ENCODE measurements around the gene MNX1.

Gene MNX1

DNA sequence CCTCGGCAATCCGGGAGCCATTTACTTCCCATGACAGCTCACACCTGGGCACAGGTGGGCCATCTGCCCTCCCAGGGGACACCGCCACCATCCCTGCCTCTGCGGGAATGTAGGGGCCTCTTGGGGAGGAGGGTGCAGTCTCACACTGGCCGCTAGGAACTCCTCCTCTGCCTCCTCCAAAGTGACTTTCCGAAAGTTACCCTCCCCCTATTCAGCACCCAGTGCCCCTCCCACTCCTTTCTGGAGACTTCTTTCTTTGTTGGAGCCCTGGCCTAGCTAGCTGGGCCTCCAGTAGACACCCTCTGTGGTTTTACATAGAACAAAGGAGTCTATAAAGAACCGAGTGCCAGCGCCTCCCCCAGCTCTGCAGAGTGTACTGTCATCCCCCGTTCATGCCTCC lies 45.8 kb upstream of the MNX1 start:
- no peaks in the 10 kb centered on the region for H3K36me3 ChIP-seq
- H3K4me1 ChIP-seq, result no peaks in the 10 kb centered on the region
- H3K27me3 ChIP-seq, result peaks cover 66% of the 10 kb centered on the region
- no peak overlapping the region for H3K4me3 ChIP-seq (ENCODE audit: low read depth, low read length)
- DNase-seq, result no peak
- TF ChIP-seq, protein P1, sequence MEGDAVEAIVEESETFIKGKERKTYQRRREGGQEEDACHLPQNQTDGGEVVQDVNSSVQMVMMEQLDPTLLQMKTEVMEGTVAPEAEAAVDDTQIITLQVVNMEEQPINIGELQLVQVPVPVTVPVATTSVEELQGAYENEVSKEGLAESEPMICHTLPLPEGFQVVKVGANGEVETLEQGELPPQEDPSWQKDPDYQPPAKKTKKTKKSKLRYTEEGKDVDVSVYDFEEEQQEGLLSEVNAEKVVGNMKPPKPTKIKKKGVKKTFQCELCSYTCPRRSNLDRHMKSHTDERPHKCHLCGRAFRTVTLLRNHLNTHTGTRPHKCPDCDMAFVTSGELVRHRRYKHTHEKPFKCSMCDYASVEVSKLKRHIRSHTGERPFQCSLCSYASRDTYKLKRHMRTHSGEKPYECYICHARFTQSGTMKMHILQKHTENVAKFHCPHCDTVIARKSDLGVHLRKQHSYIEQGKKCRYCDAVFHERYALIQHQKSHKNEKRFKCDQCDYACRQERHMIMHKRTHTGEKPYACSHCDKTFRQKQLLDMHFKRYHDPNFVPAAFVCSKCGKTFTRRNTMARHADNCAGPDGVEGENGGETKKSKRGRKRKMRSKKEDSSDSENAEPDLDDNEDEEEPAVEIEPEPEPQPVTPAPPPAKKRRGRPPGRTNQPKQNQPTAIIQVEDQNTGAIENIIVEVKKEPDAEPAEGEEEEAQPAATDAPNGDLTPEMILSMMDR (IDR thresholded peaks at IDR 0.05; ENCODE audit: low read depth, low read length), result no peak
- H3K9me3 ChIP-seq, result no peaks in the 10 kb centered on the region

DNA sequence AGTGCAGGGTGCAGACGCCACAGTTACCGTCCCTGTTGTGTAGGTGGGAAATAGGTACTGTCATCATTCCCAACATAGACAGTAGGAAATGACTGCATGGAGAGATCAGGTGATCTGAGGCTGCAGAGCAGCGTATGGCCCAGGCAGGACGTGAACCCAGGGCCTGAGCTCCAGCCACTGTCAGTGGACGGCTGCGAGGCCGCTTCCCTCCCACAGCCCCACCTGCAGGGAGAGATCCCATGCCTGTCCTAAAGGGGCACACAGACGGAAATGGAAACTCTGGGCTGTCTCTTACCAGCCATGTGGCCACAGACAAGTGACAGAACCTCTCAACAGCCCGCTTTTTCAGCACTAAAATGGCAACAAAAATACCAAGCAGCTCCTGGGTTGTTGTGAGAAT lies 44.5 kb upstream of the MNX1 start:
- peaks cover 64% of the 10 kb centered on the region for H3K27me3 ChIP-seq
- no peaks in the 10 kb centered on the region for H3K36me3 ChIP-seq
- no peak overlapping the region for H3K4me3 ChIP-seq (ENCODE audit: low read depth, low read length)
- H3K9me3 ChIP-seq, result no peaks in the 10 kb centered on the region
- TF ChIP-seq, protein P1 (IDR thresholded peaks at IDR 0.05; ENCODE audit: low read depth, low read length), result no peak
- no peaks in the 10 kb centered on the region for H3K4me1 ChIP-seq
- DNase-seq, result no peak

DNA sequence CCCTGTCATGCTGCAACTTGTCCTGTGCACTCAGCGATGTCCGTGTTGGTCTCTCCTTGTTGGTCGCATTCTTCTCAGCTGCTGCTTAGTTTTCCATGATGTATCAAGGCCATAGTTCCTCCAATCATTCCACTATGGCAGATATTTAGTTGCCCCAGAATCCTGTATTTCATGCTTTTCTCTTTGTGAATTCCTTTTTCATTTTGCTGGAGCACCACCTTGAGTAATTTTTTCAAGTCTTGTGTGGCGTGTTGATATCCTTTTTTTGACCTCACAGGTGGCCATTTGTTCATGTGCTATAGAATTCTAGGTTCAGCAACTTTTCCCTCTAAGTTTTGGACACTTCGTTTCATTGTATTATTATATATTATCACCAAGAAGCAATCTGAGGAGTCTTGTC lies 42.7 kb upstream of the MNX1 start:
- no peaks in the 10 kb centered on the region for H3K4me1 ChIP-seq
- H3K9me3 ChIP-seq, result no peaks in the 10 kb centered on the region
- TF ChIP-seq, protein P1 (IDR thresholded peaks at IDR 0.05; ENCODE audit: low read depth, low read length), result no peak
- peaks cover 59% of the 10 kb centered on the region for H3K27me3 ChIP-seq
- no peak for DNase-seq
- no peaks in the 10 kb centered on the region for H3K36me3 ChIP-seq
- no peak overlapping the region for H3K4me3 ChIP-seq (ENCODE audit: low read depth, low read length)

DNA sequence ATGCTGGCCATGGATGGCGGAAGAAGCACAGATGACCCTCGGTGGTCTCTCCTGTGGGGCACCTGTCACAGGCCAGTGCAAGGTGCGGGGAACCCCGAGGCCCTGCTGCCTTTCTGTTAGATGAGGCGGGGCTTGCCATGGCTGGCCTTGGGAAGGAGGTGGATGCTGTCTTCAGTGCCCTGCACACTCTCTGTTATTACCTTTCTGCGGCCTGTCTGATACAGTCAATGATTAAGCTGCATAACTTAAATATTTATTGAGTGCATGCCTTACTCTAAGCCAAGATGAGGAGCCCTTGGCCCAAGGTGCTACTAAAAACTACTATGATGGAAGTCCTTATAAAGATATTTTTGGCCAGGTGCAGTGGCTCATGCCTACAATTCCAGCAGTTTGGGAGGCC lies 36.7 kb upstream of the MNX1 start:
- H3K9me3 ChIP-seq, result no peaks in the 10 kb centered on the region
- H3K4me3 ChIP-seq (ENCODE audit: low read depth, low read length), result no peak overlapping the region
- H3K36me3 ChIP-seq, result no peaks in the 10 kb centered on the region
- H3K27me3 ChIP-seq, result peaks cover 38% of the 10 kb centered on the region
- no peak for DNase-seq
- H3K4me1 ChIP-seq, result no peaks in the 10 kb centered on the region
- TF ChIP-seq, protein P1 (IDR thresholded peaks at IDR 0.05; ENCODE audit: low read depth, low read length), result no peak

DNA sequence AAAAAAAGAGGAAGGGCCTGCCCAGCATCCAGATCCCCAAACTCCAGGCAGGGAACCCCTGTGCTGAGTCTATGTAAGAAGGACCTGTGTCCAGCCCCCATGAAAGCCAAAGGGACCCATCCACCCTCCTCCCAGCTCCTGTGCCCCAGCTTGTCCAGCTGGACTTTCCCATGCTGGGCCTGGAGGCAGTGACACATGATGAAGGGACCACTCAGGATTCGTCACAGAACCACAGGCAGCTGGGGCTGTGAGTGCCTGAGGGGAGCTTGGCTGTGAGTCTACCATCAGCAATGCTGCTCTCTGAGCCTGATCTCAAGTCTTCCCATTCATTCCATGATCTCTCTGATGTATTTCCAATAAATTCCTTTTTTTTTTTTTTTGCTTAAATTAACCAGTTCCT lies 36.2 kb upstream of the MNX1 start:
- Histone ChIP-seq H3K27me3 (peaks cover 39% of the 10 kb centered on the region), H3K9me3 (no peaks in the 10 kb centered on the region), H3K4me1 (no peaks in the 10 kb centered on the region), H3K4me3 (ENCODE audit: low read depth, low read length) (no peak overlapping the region), H3K36me3 (no peaks in the 10 kb centered on the region)
- TF ChIP-seq, protein P1 (IDR thresholded peaks at IDR 0.05; ENCODE audit: low read depth, low read length), result no peak
- no peak for DNase-seq

DNA sequence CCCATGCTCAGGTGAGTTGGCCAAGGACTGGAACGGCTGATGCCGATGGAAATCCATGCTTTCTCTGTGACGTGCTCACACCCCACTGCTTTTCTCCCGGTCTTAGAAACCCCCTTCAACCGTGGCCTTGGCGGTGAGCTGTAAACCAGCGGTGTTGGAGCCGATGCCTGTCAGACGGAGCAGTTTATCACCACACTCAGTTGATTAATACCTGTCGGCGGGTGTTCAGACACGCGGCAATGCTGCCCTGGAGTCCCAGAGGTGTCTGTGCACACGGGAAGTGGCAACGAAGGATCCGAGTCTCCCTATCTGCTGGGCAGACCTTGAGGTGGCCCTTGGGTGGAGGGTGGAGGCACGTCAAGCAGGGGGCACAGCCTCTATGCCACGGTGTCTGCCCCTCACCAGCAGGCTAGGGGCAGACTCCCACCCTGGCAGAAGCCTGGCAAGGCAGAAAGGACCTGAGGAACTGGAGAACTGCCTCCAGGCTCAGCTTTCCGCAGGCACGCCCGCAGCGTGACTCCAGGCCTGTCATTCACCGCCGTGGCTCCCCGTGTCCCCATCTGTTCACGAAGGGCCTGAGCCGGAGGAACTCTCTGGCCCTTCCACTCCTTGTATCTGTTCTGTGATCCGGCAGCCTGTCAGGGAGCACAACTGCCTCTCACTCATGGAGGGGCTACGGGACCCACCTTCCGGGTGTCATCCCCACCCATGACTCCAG lies 34.6 kb upstream of the MNX1 start:
- Histone ChIP-seq H3K9me3 (no peaks in the 10 kb centered on the region), H3K4me3 (ENCODE audit: low read depth, low read length) (no peak overlapping the region), H3K27me3 (peaks cover 48% of the 10 kb centered on the region), H3K4me1 (peaks cover 2% of the 10 kb centered on the region; the same call in 1 of the 2 replicates), H3K36me3 (no peaks in the 10 kb centered on the region)
- TF ChIP-seq, protein P1 (IDR thresholded peaks at IDR 0.05; ENCODE audit: low read depth, low read length), result no peak
- no peak for DNase-seq
